ENCODE results near the gene MLN.

Gene MLN, protein sequence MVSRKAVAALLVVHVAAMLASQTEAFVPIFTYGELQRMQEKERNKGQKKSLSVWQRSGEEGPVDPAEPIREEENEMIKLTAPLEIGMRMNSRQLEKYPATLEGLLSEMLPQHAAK

DNA sequence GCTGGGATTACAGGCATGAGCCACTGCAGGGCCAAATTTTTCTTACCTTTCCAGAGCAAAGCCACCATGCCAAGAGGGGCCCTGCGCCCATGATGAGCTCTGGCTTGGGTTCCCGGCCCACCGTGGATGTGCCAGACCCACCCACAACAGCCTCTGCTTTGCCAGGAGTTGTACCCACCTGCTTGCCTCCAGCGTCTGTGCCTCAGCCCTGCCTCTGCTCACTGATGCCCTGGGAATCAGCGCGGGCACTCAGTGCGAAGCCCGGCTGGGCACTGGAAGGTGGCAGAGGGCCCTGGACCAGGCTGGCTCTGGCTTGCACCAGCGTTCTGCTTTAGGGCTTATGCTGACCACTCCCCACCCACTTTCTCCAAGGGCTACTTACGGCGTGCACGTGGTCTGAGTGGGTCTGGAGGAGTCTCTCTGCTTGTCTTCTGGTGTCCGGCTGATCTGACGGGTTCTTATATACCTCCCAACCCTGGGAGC lies at the start of gene MLN:
MLN (minus strand) TSS at position 433 of the 483 bp plus-strand sequence. CDS start 2,840 bp downstream, outside the sequence.
- in situ Hi-C loops (cut with MboI; ENCODE audit: low sequenced_read_pairs), result no loop called here

DNA sequence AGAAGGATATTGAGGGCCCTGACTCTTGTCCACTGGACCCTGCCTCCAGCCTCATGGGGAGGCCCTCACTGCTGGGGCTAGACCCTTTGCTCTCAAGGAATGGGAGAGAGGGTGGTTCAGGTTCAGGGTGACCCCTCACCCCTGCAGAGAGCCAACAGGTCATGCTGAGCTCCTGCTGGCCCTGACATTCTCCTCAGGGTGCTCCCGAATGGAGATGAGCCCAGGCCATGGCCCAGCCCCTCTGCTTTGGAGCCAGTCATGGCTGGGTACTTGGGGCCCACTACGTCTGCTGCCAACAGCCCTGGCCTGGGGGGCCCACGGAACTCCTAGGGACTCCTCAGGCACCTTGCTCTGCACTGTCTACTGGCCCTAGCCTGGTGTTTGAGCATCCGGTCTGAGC lies 49.2 kb upstream of the MLN start:
- in situ Hi-C loops (cut with MboI; ENCODE audit: low sequenced_read_pairs), result no loop called here

DNA sequence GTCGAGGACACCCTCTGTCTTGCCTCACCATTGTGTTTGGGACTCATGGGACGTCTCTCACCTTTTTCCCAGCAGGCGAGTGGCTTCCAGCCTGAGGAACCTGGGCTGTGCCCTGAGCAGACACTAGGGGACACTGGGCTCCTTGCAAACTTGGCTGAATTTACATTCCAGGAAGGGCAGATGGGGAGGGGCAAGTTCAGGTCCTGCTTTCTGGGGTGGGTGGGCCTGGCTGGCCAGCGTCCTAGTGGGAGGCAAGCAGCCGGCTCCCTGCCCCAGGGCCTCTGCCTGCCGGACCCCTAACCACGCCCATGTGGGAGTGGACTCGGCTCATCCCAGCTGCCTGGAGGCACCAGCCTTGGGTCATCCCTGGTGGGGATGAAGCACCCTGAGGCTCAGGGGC lies 48.2 kb upstream of the MLN start:
- in situ Hi-C loops (cut with MboI; ENCODE audit: low sequenced_read_pairs), result no loop called here

- in situ Hi-C loops (cut with MboI; ENCODE audit: low sequenced_read_pairs), result no loop called here
Observed at GRCh38 chr6:33850869-33851541, 47.2 kb upstream of the MLN start.

- in situ Hi-C loops (cut with MboI; ENCODE audit: low sequenced_read_pairs), result no loop called here
Observed at GRCh38 chr6:33850296-33850695, 46.5 kb upstream of the MLN start.

- in situ Hi-C loops (cut with MboI; ENCODE audit: low sequenced_read_pairs), result no loop called here
Observed at GRCh38 chr6:33849500-33850075, 45.8 kb upstream of the MLN start.

DNA sequence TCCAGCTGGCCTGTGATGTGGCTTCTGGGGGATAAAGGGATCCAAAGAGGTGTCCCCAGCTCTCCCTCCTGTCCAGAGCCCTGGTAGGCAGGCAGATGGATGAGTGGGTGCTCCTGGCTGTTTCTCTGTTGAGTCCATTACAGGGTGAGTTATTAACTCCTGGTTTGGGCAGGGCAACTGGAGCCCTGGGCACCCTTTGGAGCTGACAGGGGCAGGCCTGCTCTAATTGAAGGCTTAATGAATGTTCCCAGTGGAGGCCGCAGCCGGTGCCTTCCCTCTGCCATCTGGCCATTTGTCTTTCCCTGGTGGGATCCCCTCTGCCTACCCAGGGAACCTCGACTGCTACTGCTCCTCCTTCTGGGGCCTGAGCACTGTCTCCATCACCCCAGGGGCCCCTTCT lies 44.7 kb upstream of the MLN start:
- in situ Hi-C loops (cut with MboI; ENCODE audit: low sequenced_read_pairs), result no loop called here

DNA sequence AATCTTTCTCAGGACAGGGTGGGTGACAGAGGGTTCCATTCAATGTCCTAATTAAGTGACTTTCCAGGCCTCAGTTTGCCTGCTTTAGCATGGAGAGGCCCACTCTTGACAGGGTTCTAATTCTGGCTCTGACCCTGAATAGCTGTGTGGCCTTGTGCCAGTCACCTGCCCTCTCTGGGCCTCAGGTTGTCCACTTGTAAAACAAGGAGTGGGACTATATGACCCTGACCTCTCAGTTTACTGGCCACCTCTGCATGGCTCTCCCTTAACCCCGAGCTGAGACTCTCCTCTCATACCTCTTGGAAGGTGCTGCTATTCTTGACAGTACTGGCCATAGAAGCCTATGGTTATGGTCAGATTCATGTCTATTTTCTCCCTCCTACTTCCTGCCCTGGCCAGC lies 44.1 kb upstream of the MLN start:
- in situ Hi-C loops (cut with MboI; ENCODE audit: low sequenced_read_pairs), result no loop called here

GRCh38 chr6:33847078-33847477 lies 43.3 kb upstream of the MLN start:
- in situ Hi-C loops (cut with MboI; ENCODE audit: low sequenced_read_pairs), result no loop called here

GRCh38 chr6:33846226-33846625 lies 42.4 kb upstream of the MLN start:
- in situ Hi-C loops (cut with MboI; ENCODE audit: low sequenced_read_pairs), result no loop called here

- in situ Hi-C loops (cut with MboI; ENCODE audit: low sequenced_read_pairs), result no loop called here
Observed at GRCh38 chr6:33845031-33845745, 41.4 kb upstream of the MLN start.

DNA sequence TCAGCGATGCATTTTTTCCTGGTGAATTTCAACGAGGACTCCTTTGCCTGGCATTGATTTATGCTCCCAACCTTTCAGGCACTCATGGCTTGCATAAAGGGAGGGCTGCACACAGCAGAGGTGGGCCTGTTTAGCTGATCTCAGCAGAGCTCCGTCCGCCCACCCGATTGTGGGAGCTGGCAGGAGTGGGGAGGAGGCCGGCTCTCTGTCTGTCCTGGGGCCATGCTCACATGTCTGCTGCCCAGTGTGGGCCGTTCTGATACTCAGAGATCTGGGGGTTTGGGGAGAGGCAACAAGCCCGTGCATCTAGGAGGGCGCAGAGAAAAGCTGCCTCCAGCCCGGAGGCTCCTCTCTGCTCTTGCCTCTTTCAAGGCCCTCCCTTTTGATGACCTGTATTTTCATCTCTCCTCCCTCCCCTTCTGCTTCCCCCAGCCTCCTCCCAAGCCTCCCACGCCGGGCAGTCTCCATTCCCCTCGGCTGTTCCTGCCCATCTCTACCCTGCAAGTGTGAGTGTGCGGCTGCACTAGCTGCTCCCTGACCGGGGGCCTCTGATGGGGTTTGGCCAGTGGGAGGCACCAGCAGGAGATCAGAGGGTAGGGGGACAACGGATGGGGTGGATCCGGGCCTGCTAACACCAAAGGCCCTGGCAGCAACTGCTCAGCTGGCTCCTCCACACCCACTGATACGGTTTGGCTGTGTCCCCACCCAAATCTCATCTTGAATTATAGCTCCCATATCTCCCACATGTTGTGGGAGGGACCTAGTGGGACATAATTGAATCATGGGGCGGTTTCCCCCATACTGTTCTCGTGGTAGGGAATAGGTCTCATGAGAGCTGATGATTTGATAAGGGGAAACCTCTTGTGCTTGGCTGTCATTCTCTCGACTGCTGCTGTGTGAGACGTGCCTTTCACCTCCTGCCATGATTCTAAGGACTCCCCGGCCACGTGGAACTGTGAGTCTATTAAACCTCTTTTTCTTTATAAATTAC lies 39.6 kb upstream of the MLN start:
- in situ Hi-C loops (cut with MboI; ENCODE audit: low sequenced_read_pairs), result no loop called here

GRCh38 chr6:33841868-33842267 lies 38.1 kb upstream of the MLN start:
- in situ Hi-C loops (cut with MboI; ENCODE audit: low sequenced_read_pairs), result no loop called here

- in situ Hi-C loops (cut with MboI; ENCODE audit: low sequenced_read_pairs), result no loop called here
Observed at GRCh38 chr6:33841070-33841469, 37.3 kb upstream of the MLN start.

GRCh38 chr6:33840048-33840926 lies 36.5 kb upstream of the MLN start:
- in situ Hi-C loops (cut with MboI; ENCODE audit: low sequenced_read_pairs), result no loop called here

DNA sequence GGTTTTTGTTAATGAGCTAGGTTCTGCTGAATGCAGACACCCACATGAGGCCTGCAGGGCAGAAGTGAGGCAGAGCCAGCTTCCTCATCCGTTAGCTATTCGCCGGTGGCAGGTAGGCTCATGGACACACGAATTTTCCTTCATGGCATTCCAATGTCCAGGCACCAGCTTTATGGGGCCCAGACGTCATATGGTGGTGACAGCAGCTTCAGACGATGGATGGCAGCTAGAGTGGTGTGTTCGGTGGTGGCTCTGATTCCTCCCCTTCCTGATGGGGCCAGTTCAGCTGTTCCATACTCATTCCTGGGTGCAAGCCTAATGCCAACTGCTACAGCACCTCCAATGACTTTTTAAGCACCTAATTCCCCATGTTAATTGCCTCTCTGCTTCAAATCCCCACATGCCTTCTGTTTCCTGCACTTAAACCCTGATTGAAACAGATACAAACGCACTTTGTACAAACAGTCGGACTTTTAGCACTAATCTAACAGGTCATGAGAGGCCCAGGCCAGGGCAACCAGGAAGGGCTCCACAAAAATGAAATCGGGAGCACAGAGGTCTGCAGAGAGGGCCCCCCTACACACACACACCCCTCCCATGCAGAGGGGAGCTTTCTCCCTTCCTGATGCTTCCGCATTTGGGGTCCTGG lies 35.7 kb upstream of the MLN start:
- in situ Hi-C loops (cut with MboI; ENCODE audit: low sequenced_read_pairs), result no loop called here

- in situ Hi-C loops (cut with MboI; ENCODE audit: low sequenced_read_pairs), result no loop called here
Observed at GRCh38 chr6:33838983-33839382, 35.2 kb upstream of the MLN start.

- in situ Hi-C loops (cut with MboI; ENCODE audit: low sequenced_read_pairs), result no loop called here
Observed at GRCh38 chr6:33837971-33838665, 34.3 kb upstream of the MLN start.
